ENCODE data around the gene ASXL1.
"Not testable (repeated sequence)": the region's sequence is repeated elsewhere in the genome, so short reads cannot be mapped to it uniquely, and the experiment has no call there.

ASXL1 gene

GRCh38 chr20:32321390-32321789, 36.7 kb upstream of the ASXL1 start:
- H2BK5ac ChIP-seq (ENCODE audit: low read depth, low read length, poor library complexity): no peak overlapping the region
- H3K27ac ChIP-seq (ENCODE audit: low read depth, low read length): no peak overlapping the region
- no peaks in the 10 kb centered on the region for H3K27me3 ChIP-seq (ENCODE audit: insufficient read depth, low read length)
- H3K79me1 ChIP-seq (ENCODE audit: low read length): no peaks in the 10 kb centered on the region
- H3K4me3 ChIP-seq (ENCODE audit: low read depth, low read length): no peak overlapping the region
- no peaks in the 10 kb centered on the region for H3K9me3 ChIP-seq (ENCODE audit: insufficient read depth, low read depth, low read length)
- H3K4ac ChIP-seq (ENCODE audit: low read depth, low read length): no peak overlapping the region
- H3K23ac ChIP-seq (ENCODE audit: low read length): no peak overlapping the region
- H3K14ac ChIP-seq (ENCODE audit: low read length): no peak overlapping the region
- H3K4me1 ChIP-seq (ENCODE audit: control insufficient read depth in 1 of 2, insufficient read depth in 2 of 2, low read length in 2 of 2): peaks cover 0 to 5% of the 10 kb centered on the region in 2 experiments
- no peak overlapping the region for H2AFZ ChIP-seq (ENCODE audit: insufficient read depth, low read length, poor library complexity)
- no peak overlapping the region for H2BK120ac ChIP-seq (ENCODE audit: insufficient read depth, low read length, poor library complexity)
- no peak overlapping the region for H4K91ac ChIP-seq (ENCODE audit: low read depth, low read length)
- no peak overlapping the region for H3K4me2 ChIP-seq (ENCODE audit: low read length)
- no peak for DNase-seq
- H3K18ac ChIP-seq (ENCODE audit: low read length): no peak overlapping the region
- no peak overlapping the region for H2AK5ac ChIP-seq (ENCODE audit: low read length)
- WGBS (ENCODE audit: extremely low coverage, insufficient coverage, insufficient read length): no CpG with 5 or more reads among the region's 1 CpG
- no peaks in the 10 kb centered on the region for H3K79me2 ChIP-seq (ENCODE audit: control insufficient read depth, insufficient read depth, low read length, poor library complexity)
- no peak overlapping the region for H4K8ac ChIP-seq (ENCODE audit: low read depth, low read length)
- no peak overlapping the region for H2BK12ac ChIP-seq (ENCODE audit: low read length)
- H3K36me3 ChIP-seq (ENCODE audit: control insufficient read depth in 1 of 2, insufficient read depth in 2 of 2, low read length in 2 of 2): peaks cover 5 to 10% of the 10 kb centered on the region in 2 experiments
- H3K9ac ChIP-seq (ENCODE audit: low read length): no peak overlapping the region
- H4K12ac ChIP-seq (ENCODE audit: low read depth, low read length): no peak overlapping the region

GRCh38 chr20:32322260-32322659, 35.9 kb upstream of the ASXL1 start:
- H3K4me1 ChIP-seq (ENCODE audit: control insufficient read depth in 1 of 2, insufficient read depth in 2 of 2, low read length in 2 of 2); H3K9me3 ChIP-seq (ENCODE audit: insufficient read depth, low read depth, low read length); H4K8ac ChIP-seq (ENCODE audit: low read depth, low read length); H3K27me3 ChIP-seq (ENCODE audit: insufficient read depth, low read length); H3K79me2 ChIP-seq (ENCODE audit: control insufficient read depth, insufficient read depth, low read length, poor library complexity); H3K4ac ChIP-seq (ENCODE audit: low read depth, low read length); H3K27ac ChIP-seq (ENCODE audit: low read depth, low read length); H3K23ac ChIP-seq (ENCODE audit: low read length); H3K36me3 ChIP-seq (ENCODE audit: control insufficient read depth in 1 of 2, insufficient read depth in 2 of 2, low read length in 2 of 2); H3K9ac ChIP-seq (ENCODE audit: low read length); H3K79me1 ChIP-seq (ENCODE audit: low read length); H3K4me3 ChIP-seq (ENCODE audit: low read depth, low read length); H2AFZ ChIP-seq (ENCODE audit: insufficient read depth, low read length, poor library complexity); H3K4me2 ChIP-seq (ENCODE audit: low read length); DNase-seq; H2BK120ac ChIP-seq (ENCODE audit: insufficient read depth, low read length, poor library complexity); H2BK12ac ChIP-seq (ENCODE audit: low read length); H2BK5ac ChIP-seq (ENCODE audit: low read depth, low read length, poor library complexity); H4K12ac ChIP-seq (ENCODE audit: low read depth, low read length); H3K14ac ChIP-seq (ENCODE audit: low read length); H2AK5ac ChIP-seq (ENCODE audit: low read length); H3K18ac ChIP-seq (ENCODE audit: low read length); H4K91ac ChIP-seq (ENCODE audit: low read depth, low read length): not testable (repeated sequence)
- WGBS (ENCODE audit: extremely low coverage, insufficient coverage, insufficient read length): no CpG with 5 or more reads among the region's 12 CpGs

- not testable (repeated sequence) for H4K8ac ChIP-seq (ENCODE audit: low read depth, low read length)
These were observed 34.4 kb upstream of the ASXL1 start for GRCh38 chr20:32323761-32324160.

GRCh38 chr20:32325706-32326503, 32.2 kb upstream of the ASXL1 start:
- Histone ChIP-seq H3K79me1 (ENCODE audit: low read length) (no peaks in the 10 kb centered on the region), H2AFZ (ENCODE audit: insufficient read depth, low read length, poor library complexity) (no peak overlapping the region), H3K27me3 (ENCODE audit: insufficient read depth, low read length) (no peaks in the 10 kb centered on the region), H3K4me2 (ENCODE audit: low read length) (no peak overlapping the region), H2AK5ac (ENCODE audit: low read length) (no peak overlapping the region), H4K12ac (ENCODE audit: low read depth, low read length) (no peak overlapping the region), H2BK5ac (ENCODE audit: low read depth, low read length, poor library complexity) (no peak overlapping the region), H2BK120ac (ENCODE audit: insufficient read depth, low read length, poor library complexity) (no peak overlapping the region), H3K79me2 (ENCODE audit: control insufficient read depth, insufficient read depth, low read length, poor library complexity) (no peaks in the 10 kb centered on the region), H2BK12ac (ENCODE audit: low read length) (no peak overlapping the region), H3K14ac (ENCODE audit: low read length) (no peak overlapping the region), H4K91ac (ENCODE audit: low read depth, low read length) (no peak overlapping the region), H4K8ac (ENCODE audit: low read depth, low read length) (no peak overlapping the region), H3K4me3 (ENCODE audit: low read depth, low read length) (no peak overlapping the region), H3K9me3 (ENCODE audit: insufficient read depth, low read depth, low read length) (no peaks in the 10 kb centered on the region), H3K36me3 (ENCODE audit: control insufficient read depth in 1 of 2, insufficient read depth in 2 of 2, low read length in 2 of 2) (peaks cover 6 to 7% of the 10 kb centered on the region in 2 experiments), H3K27ac (ENCODE audit: low read depth, low read length) (peak overlapping the region; percentile 23), H3K4ac (ENCODE audit: low read depth, low read length) (no peak overlapping the region), H3K18ac (ENCODE audit: low read length) (no peak overlapping the region), H3K23ac (ENCODE audit: low read length) (no peak overlapping the region), H3K4me1 (ENCODE audit: control insufficient read depth in 1 of 2, insufficient read depth in 2 of 2, low read length in 2 of 2) (peaks cover 0 to 6% of the 10 kb centered on the region in 2 experiments), H3K9ac (ENCODE audit: low read length) (no peak overlapping the region)
- no peak for DNase-seq
- no CpG with 5 or more reads among the region's 6 CpGs for WGBS (ENCODE audit: extremely low coverage, insufficient coverage, insufficient read length)

More at GRCh38 chr20:32323761-32324160, 34.4 kb upstream of the ASXL1 start:
- H2AK5ac ChIP-seq (ENCODE audit: low read length); H3K27ac ChIP-seq (ENCODE audit: low read depth, low read length); H3K79me2 ChIP-seq (ENCODE audit: control insufficient read depth, insufficient read depth, low read length, poor library complexity); H3K4me1 ChIP-seq (ENCODE audit: control insufficient read depth in 1 of 2, insufficient read depth in 2 of 2, low read length in 2 of 2); H3K27me3 ChIP-seq (ENCODE audit: insufficient read depth, low read length); H2BK5ac ChIP-seq (ENCODE audit: low read depth, low read length, poor library complexity); H2BK120ac ChIP-seq (ENCODE audit: insufficient read depth, low read length, poor library complexity); H3K4me2 ChIP-seq (ENCODE audit: low read length); H2AFZ ChIP-seq (ENCODE audit: insufficient read depth, low read length, poor library complexity); H3K23ac ChIP-seq (ENCODE audit: low read length); H3K9me3 ChIP-seq (ENCODE audit: insufficient read depth, low read depth, low read length); H2BK12ac ChIP-seq (ENCODE audit: low read length); H3K36me3 ChIP-seq (ENCODE audit: control insufficient read depth in 1 of 2, insufficient read depth in 2 of 2, low read length in 2 of 2); H4K91ac ChIP-seq (ENCODE audit: low read depth, low read length); H3K4ac ChIP-seq (ENCODE audit: low read depth, low read length); H3K4me3 ChIP-seq (ENCODE audit: low read depth, low read length); H3K14ac ChIP-seq (ENCODE audit: low read length); H4K12ac ChIP-seq (ENCODE audit: low read depth, low read length); H3K18ac ChIP-seq (ENCODE audit: low read length); H3K9ac ChIP-seq (ENCODE audit: low read length); H3K79me1 ChIP-seq (ENCODE audit: low read length): not testable (repeated sequence)
- no CpG with 5 or more reads among the region's 5 CpGs for WGBS (ENCODE audit: extremely low coverage, insufficient coverage, insufficient read length)
- DNase-seq: peak; percentile 74 to 78

Measured in trophoblast cell (in vitro differentiated cells and primary cell).